ENCODE data around the gene CDKAL1. TPM values are rescaled to one million over a fixed set of nuclear protein-coding genes. Genes with fewer than 3 reads are reported as not detected.

Gene CDKAL1
- total RNA-seq, 1 donor from 2014 or later: 9.1 TPM

- H3K27me3 ChIP-seq (ENCODE audit: low read depth): no peaks in the 10 kb centered on the region
- intact Hi-C loops (cut with micrococcal nuclease): no loop called here
- TF ChIP-seq CTCF (IDR thresholded peaks at IDR 0.05; ENCODE audit: borderline replicate concordance): no peak
- no peak for DNase-seq
- H3K4me3 ChIP-seq: no peak overlapping the region
- no peaks in the 10 kb centered on the region for H3K36me3 ChIP-seq
- H3K4me1 ChIP-seq: no peaks in the 10 kb centered on the region
- H3K9me3 ChIP-seq (replicated peaks): no peaks in the 10 kb centered on the region
- H3K27ac ChIP-seq (replicated peaks): no peak overlapping the region
Measured at GRCh38 chr6:20936949-20937348, 402.7 kb downstream of the CDKAL1 start.

- Histone ChIP-seq H3K4me3 (no peak overlapping the region), H3K27me3 (ENCODE audit: low read depth) (no peaks in the 10 kb centered on the region), H3K36me3 (no peaks in the 10 kb centered on the region), H3K27ac (replicated peaks) (no peak overlapping the region), H3K4me1 (no peaks in the 10 kb centered on the region), H3K9me3 (replicated peaks) (peaks cover 17% of the 10 kb centered on the region)
- DNase-seq: no peak
- intact Hi-C loops (cut with micrococcal nuclease): no loop called here
- no peak for TF ChIP-seq CTCF (IDR thresholded peaks at IDR 0.05; ENCODE audit: borderline replicate concordance)
Measured at GRCh38 chr6:20939161-20939775, 405.0 kb downstream of the CDKAL1 start.

- no peak for TF ChIP-seq CTCF (IDR thresholded peaks at IDR 0.05; ENCODE audit: borderline replicate concordance)
- Histone ChIP-seq H3K27me3 (ENCODE audit: low read depth) (no peaks in the 10 kb centered on the region), H3K9me3 (replicated peaks) (peaks cover 17% of the 10 kb centered on the region), H3K4me3 (no peak overlapping the region), H3K4me1 (no peaks in the 10 kb centered on the region), H3K27ac (replicated peaks) (no peak overlapping the region), H3K36me3 (no peaks in the 10 kb centered on the region)
- intact Hi-C loops (cut with micrococcal nuclease): no loop called here
- DNase-seq: no peak
Measured at GRCh38 chr6:20943040-20943627, 408.9 kb downstream of the CDKAL1 start.

- Histone ChIP-seq H3K27ac (replicated peaks) (no peak overlapping the region), H3K27me3 (ENCODE audit: low read depth) (no peaks in the 10 kb centered on the region), H3K36me3 (no peaks in the 10 kb centered on the region), H3K9me3 (replicated peaks) (peaks cover 17% of the 10 kb centered on the region), H3K4me1 (no peaks in the 10 kb centered on the region), H3K4me3 (no peak overlapping the region)
- intact Hi-C loops (cut with micrococcal nuclease): no loop called here
- no peak for DNase-seq
- no peak for TF ChIP-seq CTCF (IDR thresholded peaks at IDR 0.05; ENCODE audit: borderline replicate concordance)
Measured at GRCh38 chr6:20943922-20944321, 409.7 kb downstream of the CDKAL1 start.

GRCh38 chr6:20946022-20946421 is 411.8 kb downstream of the CDKAL1 start:
- no peak overlapping the region for H3K27ac ChIP-seq (replicated peaks)
- H3K27me3 ChIP-seq (ENCODE audit: low read depth): no peaks in the 10 kb centered on the region
- TF ChIP-seq CTCF (IDR thresholded peaks at IDR 0.05; ENCODE audit: borderline replicate concordance): no peak
- no peak overlapping the region for H3K4me3 ChIP-seq
- H3K9me3 ChIP-seq (replicated peaks): peaks cover 17% of the 10 kb centered on the region
- DNase-seq: no peak
- no peaks in the 10 kb centered on the region for H3K36me3 ChIP-seq
- intact Hi-C loops (cut with micrococcal nuclease): no loop called here
- no peaks in the 10 kb centered on the region for H3K4me1 ChIP-seq
